ENCODE data around the gene ZNF593.

The ZNF593 gene

GRCh38 chr1:26189331-26189730, 19.6 kb downstream of the ZNF593 start:
- no peak for DNase-seq
- intact Hi-C loops (cut with DNase I): no loop called here

GRCh38 chr1:26189751-26190275, 20.1 kb downstream of the ZNF593 start:
- intact Hi-C loops (cut with DNase I): no loop called here
- DNase-seq: no peak

- intact Hi-C loops (cut with DNase I): no loop called here
- DNase-seq: peak in 10 of 42 donors; percentile 14 to 65 (median 34)
These were observed 20.8 kb downstream of the ZNF593 start, which contains the start of gene CATSPER4 for GRCh38 chr1:26190373-26190987. CATSPER4 (plus strand) TSS chr1:26190602; CDS start chr1:26190628, 26 bp downstream.

GRCh38 chr1:26191739-26192138, 22.0 kb downstream of the ZNF593 start:
- intact Hi-C loops (cut with DNase I): no loop called here
- DNase-seq: no peak

GRCh38 chr1:26195805-26196204, 26.1 kb downstream of the ZNF593 start:
- intact Hi-C loops (cut with DNase I): no loop called here
- no peak for DNase-seq

GRCh38 chr1:26197301-26197700, 27.6 kb downstream of the ZNF593 start:
- no peak for DNase-seq
- intact Hi-C loops (cut with DNase I): no loop called here

GRCh38 chr1:26197813-26198212, 28.1 kb downstream of the ZNF593 start:
- intact Hi-C loops (cut with DNase I): no loop called here

GRCh38 chr1:26200413-26200812, 30.7 kb downstream of the ZNF593 start:
- DNase-seq: no peak
- intact Hi-C loops (cut with DNase I): no loop called here

More at GRCh38 chr1:26197813-26198212, 28.1 kb downstream of the ZNF593 start:
- no peak for DNase-seq

- intact Hi-C loops (cut with DNase I): no loop called here
- DNase-seq: no peak
These were observed 34.1 kb downstream of the ZNF593 start for GRCh38 chr1:26203642-26204318.

GRCh38 chr1:26210147-26210870, 40.6 kb downstream of the ZNF593 start:
- intact Hi-C loops (cut with DNase I): no loop called here
- no peak for DNase-seq

- DNase-seq: no peak
- intact Hi-C loops (cut with DNase I): no loop called here
These were observed 43.0 kb downstream of the ZNF593 start for GRCh38 chr1:26212726-26213125.

- intact Hi-C loops (cut with DNase I): no loop called here
- no peak for DNase-seq
These were observed 43.7 kb downstream of the ZNF593 start for GRCh38 chr1:26213335-26213905.

- no peak for DNase-seq
- intact Hi-C loops (cut with DNase I): no loop called here
These were observed 45.5 kb downstream of the ZNF593 start for GRCh38 chr1:26215246-26215645.

- intact Hi-C loops (cut with DNase I): no loop called here
- no peak for DNase-seq
These were observed 49.3 kb downstream of the ZNF593 start for GRCh38 chr1:26218906-26219494.

Measured in head of caudate nucleus (tissue), 42 donors.